GM12873 (cell line): ENCODE data around the gene PAXIP1.

Source experiments
- TF ChIP-seq, protein P1 (sequence below): IDR thresholded peaks from 2 replicates; pipeline ENCODE4 v1.5.1; 2012; ENCODE audit warnings: low read depth, mild to moderate bottlenecking, moderate library complexity, low read length, control low read depth; ENCODE audit not compliant: insufficient read depth; ENCODE audit errors: missing control alignments

The PAXIP1 gene

DNA sequence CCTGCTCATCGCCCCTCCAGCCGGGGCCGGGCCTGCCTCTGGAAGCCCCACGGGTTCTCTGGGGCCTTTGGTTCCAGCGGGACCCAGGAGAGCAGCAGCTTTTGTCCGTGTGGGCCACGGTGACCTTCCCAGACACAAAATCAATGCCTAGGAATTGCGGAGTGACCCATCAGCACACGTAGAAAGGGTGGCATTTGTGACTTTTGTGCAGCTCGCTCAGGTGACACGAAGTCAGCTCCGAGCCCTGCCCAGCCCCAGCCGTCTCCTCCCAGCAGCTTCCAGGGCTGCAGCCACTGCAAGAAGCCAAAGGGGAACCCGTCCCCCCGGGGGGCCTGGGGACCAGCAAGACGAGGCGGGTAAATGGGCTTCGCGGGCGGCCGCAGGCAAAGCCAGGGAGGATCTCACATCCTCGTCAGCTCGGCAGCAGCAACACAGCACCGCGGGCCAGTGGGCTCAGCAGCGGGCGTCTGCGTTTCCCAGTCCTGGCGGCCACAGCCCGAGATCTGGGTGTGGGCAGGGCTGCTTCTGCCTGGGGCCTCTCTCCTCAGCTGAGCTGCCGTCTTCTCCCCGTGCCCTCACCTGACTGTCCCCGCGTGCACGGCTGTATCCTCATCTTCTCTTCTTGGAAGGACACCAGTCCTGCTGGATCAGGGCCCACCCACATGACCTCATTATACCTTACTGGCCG is 88.5 kb downstream of the PAXIP1 start:
- TF ChIP-seq, protein P1, sequence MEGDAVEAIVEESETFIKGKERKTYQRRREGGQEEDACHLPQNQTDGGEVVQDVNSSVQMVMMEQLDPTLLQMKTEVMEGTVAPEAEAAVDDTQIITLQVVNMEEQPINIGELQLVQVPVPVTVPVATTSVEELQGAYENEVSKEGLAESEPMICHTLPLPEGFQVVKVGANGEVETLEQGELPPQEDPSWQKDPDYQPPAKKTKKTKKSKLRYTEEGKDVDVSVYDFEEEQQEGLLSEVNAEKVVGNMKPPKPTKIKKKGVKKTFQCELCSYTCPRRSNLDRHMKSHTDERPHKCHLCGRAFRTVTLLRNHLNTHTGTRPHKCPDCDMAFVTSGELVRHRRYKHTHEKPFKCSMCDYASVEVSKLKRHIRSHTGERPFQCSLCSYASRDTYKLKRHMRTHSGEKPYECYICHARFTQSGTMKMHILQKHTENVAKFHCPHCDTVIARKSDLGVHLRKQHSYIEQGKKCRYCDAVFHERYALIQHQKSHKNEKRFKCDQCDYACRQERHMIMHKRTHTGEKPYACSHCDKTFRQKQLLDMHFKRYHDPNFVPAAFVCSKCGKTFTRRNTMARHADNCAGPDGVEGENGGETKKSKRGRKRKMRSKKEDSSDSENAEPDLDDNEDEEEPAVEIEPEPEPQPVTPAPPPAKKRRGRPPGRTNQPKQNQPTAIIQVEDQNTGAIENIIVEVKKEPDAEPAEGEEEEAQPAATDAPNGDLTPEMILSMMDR, result no peak

DNA sequence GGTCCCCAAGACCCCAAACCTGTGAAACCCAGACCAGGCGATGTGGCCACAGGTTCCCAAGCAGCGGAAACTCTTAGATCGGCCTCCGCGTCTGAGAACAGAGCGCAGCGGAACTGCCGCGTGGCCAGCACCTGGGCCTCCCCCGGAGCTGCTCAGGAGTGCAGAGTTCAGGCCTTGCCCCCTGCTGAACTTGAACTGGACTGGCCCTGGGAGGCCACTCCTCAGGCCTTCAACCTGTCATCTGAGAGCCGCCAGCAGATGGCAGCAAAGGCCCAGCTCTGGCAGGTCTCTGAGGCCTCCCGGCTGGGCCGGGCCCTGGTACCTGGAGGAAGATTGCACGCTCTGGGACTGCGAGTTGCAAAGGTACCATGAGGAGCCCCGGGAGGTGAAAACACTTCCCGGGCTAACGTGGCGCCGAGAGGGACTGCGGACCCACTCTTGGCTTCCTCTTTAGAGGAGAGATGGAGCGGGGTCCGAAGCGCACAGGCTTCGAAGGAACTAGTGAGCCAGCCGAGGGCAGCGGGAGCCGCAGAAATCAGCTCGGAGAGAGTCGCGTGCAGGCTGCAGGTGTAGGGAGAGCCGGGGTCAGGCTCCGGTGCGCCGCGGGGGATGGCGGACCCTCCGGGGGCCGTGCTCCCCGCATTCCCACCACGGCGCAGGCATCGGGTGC is 89.2 kb downstream of the PAXIP1 start:
- TF ChIP-seq, protein P1, result peak; percentile 93

DNA sequence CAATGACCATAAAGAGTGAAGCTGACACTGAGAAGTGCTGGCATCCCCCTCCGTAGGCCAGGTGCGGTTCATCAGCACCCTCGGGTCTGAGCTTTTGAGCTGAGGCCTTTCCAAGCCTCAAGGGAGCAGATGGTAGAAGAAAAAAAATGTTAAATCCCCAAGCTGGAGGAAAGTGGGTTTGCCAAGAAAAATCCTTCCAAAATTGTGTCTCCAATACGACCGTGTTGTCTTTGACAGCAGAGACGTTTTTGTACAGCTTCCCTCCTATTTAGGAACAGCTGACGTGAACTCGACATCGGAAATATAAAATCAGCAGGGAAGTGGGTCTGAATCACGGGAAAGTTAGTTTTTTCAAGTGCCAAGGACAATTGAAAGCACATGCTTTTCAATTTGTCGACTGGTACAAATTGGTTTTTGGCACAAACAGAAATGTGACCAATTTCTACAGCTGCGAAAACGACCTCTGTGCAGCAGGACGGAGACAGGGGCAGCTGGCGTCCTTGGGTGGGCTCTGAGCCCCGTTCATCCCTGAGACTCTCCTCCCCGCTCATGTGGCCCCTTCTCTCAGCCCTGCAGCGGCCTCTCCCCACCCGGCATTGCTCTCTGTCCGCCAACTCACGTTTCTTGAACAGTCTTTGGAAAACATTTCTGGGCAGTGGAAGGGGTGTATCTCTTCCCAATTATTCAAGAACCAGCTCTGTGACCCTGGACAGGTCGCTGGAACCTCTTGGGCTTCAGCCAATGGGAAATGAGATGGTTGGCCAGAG is 89.9 kb downstream of the PAXIP1 start:
- TF ChIP-seq, protein P1, result no peak

DNA sequence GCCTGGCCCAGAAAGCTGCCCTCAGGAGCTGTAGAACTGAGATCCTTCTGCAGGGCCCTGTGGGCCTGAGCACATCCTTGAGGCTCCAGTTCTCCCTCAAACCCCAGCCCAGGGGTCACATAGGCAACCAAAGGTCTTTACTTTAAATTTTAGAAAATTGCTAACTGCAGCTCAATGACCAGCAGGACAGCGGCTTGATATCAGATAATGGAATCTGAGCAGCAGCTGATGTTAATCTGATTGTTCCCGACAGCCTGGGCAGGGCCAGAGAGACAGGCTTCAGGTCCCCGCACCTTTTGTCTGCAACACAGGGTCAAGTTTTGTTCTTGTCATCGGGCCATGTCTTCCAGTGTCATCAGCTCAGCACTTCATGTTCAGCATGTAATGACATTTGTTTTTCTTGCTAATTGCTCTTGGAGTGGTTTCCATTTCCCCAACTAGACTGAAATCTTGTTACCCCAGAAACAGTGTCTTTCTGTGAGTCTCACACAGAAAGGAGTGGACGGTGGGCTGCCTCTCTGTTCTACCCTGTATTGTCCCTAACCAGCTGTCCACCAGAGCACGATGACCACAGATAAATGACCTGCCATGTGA is 91.0 kb downstream of the PAXIP1 start:
- TF ChIP-seq, protein P1, result no peak

DNA sequence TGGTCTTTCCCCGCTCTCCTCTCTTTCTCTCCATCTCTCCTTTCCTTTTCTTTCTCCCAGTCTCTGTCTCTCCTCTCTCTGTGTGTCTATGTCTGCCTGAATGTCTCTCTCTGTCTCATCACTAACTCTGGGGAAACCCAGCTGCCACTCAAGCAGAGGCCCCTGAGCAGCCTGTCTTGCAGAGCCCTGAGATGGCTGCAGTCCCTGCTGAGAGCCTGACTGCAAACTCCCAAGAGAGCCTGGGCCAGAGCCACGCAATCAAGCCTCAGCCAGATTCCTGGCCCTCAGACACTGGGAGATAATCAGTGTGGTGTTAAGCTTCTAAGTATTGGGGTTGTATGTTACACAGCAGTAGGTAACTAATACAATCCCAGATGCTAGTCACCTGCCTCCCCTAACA is 91.5 kb downstream of the PAXIP1 start:
- TF ChIP-seq, protein P1, result no peak

DNA sequence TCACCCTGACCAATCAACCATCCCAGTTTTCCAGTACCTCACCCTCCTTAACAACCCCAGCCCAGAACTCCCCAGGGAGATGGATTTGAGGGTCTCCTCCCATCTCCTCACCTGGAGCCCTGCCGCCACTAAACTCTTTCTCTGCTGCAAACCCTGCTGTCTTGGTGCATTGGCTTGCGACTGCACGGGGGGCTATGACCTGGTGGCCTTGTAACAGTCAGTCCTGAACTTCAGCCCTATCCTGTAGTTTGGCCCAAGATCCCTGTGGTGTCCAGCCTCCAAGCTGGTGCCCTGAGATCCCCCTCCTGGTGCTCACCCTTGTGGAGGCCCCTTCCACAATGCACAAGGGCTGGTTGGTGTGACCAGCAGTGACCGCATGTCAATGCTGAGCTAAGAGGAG is 91.9 kb downstream of the PAXIP1 start:
- TF ChIP-seq, protein P1, result no peak

DNA sequence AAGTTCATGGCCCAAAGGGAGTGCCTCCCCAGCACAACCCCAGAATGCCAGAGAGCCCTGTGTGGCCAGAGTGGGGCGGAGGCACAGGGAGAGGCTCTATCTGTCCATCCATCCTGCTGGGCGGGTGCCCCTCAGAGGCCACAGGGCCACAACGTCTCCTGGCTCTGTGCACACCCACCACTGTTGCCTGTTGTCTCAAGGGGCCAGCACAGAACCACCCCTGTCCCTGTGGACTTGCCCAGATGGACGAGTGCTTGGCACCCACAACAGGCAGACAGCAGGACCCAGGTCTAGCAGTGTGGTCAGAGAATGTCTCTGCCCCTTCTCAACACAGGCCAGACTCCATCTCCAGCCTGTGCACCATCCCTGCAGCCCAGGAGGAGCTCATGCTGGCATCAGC is 92.8 kb downstream of the PAXIP1 start:
- TF ChIP-seq, protein P1, result no peak
